GM12801 (cell line): ENCODE data around the gene NKX2-3.

Experiments used
- CTCF ChIP-seq: IDR thresholded peaks from one replicate; pipeline ENCODE4 v1.5.1; 2011; ENCODE audit warnings: control low read depth; ENCODE audit not compliant: insufficient read length; ENCODE audit errors: extremely low read depth

NKX2-3 gene

DNA sequence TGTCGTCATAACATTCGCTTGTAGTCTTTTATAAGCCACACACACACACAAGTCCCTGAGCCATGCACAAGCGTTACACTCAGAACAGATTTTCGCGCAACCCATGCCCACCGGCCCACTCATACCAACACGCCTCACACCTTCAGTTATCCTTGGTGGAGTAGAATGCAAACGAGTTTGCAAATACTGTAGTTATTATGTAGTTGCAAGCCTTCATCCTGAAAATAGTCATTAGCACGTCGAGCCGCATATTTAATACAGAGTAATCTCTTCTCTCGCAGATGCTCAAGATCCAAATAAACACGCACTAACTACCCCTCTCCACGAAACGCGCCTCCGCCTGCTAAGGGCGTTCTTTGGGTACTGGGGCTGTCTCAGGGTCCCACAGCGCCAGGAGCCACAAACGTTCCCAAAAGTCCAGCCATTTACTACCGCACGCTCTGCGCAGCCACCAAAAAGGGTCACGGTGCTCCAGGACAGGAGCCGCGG is 1.8 kb downstream of the NKX2-3 start:
- TF ChIP-seq CTCF, result no peak

- no peak for TF ChIP-seq CTCF
Measured at GRCh38 chr10:99534939-99535763, 2.4 kb downstream of the NKX2-3 start.

DNA sequence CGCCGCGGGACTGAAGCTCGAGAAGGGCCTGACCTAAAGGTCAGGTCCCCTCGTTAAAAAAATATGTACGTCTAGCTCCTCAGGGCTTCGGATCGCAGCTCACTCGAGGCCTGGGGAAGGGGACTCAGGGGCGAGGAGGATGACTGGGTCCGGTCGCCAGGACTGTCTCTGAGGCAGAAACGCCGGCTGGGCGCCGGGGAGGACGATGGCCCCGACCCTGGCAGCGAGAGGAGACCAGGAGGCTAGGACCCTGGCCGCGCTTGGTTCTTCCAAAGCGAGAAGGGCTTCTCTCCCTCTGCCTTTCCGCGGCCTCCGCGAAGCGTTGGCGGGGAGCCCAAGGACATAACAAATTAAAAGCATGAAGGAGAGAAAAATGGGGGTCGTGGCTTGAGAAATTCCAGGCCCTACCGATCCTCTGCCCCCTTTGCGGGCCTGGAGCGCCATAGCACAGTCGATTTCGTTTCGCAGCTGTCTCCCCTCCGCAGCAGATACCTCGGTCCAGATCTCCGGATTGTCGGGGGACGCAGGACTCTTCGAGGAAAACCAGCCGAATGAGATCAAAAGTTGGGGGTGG is 3.1 kb downstream of the NKX2-3 start:
- no peak for TF ChIP-seq CTCF

GRCh38 chr10:99536338-99537085 is 3.8 kb downstream of the NKX2-3 start:
- no peak for TF ChIP-seq CTCF

GRCh38 chr10:99537086-99537988 is 4.6 kb downstream of the NKX2-3 start:
- no peak for TF ChIP-seq CTCF

DNA sequence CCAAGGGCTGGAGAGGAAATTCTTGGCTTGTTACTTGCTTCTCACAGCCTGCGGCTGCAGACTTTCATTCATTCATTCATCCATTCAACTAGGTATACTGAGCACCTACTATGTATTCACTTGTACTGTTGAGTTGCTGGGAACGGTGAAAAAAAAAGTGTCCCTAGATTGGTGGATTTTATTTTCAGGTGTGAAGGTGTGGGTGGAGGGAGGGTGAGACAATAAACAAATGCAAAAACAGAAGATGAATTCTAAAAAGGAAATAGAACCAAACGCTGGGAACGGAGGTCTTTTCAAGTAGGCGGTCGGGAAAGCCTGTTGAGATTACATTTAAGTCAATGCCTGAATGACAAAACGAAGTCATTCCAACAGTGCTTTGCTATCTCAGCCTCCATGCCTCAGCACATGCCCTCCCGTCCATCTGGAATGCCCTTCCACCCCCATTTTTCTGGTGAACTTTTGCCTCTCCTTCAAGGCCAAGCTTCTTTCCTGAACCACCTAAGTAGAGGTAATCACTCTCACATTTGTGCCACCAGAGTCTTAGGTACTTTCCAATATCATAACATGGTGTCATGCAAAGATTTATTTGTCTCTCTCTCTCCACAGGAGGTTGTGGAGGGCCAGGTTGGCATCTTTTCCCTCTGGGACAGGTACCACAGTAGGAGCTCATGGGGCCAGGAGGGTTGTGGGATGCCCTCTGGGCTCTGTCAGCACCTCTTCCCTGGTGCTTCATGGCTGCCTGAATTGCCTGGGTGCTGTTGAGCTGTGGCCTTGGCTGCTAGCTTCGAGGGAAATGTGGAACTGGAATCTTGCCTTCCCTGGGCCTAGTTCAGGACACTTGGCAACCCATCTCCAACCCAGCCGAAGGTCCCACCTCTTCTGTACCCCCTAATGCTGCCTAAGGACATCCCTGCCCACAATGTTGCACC is 5.5 kb downstream of the NKX2-3 start:
- no peak for TF ChIP-seq CTCF
